ENCODE measurements around the gene LAX1. TPM values are rescaled to one million over a fixed set of nuclear protein-coding genes. Genes with fewer than 3 reads are reported as not detected.

LAX1 gene
- polyA plus RNA-seq, 2 of the 4 experiments (the other 2 are of a cell fraction) = not detected

- Histone ChIP-seq H3K27ac (no peak overlapping the region), H3K4me1 (no peaks in the 10 kb centered on the region), H3K4me2 (no peak overlapping the region), H3K4me3 (no peak overlapping the region), H3K9me3 (no peaks in the 10 kb centered on the region)
- CTCF ChIA-PET = no interaction called here
- 92% methylated on average over 1 of the region's 1 CpG for WGBS (ENCODE audit: missing lambda C conversion rate)
- POLR2A ChIA-PET = no interaction called here
- FAIRE-seq = no peak
- no peak for DNase-seq (ENCODE audit: low read depth in 1 of 2, low spot score in 1 of 2)
- no peak for ATAC-seq
- TF ChIP-seq RFX5 (IDR thresholded peaks at IDR 0.05) = no peak
Measured at GRCh38 chr1:203763505-203763904, 1.5 kb upstream of the LAX1 start.

GRCh38 chr1:203764105-203765028 is 616 bp upstream of the LAX1 start:
- no peak for FAIRE-seq
- ChIA-PET CTCF (interaction anchor here (0.7 to 1.8 kb wide), 5 partner anchors 12 to 631 kb away, joined by 3 to 7 read pairs (median 3); no protein-coding TSS in a partner anchor), POLR2A (no interaction called here)
- TF ChIP-seq KDM5A (IDR thresholded peaks at IDR 0.05) (no peak), ESRRA (IDR thresholded peaks at IDR 0.05; ENCODE audit: borderline replicate concordance, low read length) (no peak), USF2 (IDR thresholded peaks at IDR 0.05) (no peak), JUN (IDR thresholded peaks at IDR 0.05) (no peak), RAD21 (conservative IDR thresholded peaks at IDR 0.05 in 1 of 2, IDR thresholded peaks at IDR 0.05 in 1 of 2) (no peak), ZC3H11A (IDR thresholded peaks at IDR 0.05) (no peak), CHD2 (IDR thresholded peaks at IDR 0.05; ENCODE audit: low read length, partially characterized antibody) (no peak), KDM1A (IDR thresholded peaks at IDR 0.05; ENCODE audit: low read depth) (no peak), HES2 (IDR thresholded peaks at IDR 0.05) (no peak), FOSB (CRISPR knock-in tag; IDR thresholded peaks at IDR 0.05) (no peak), MAZ (IDR thresholded peaks at IDR 0.05; ENCODE audit: borderline replicate concordance, low read depth, low read length) (no peak), FOSL2 (IDR thresholded peaks at IDR 0.05) (no peak), FOSL2 (CRISPR knock-in tag; IDR thresholded peaks at IDR 0.05) (no peak), NPAS2 (CRISPR knock-in tag; IDR thresholded peaks at IDR 0.05; ENCODE audit: borderline replicate concordance) (no peak), E2F6 (IDR thresholded peaks at IDR 0.05; ENCODE audit: borderline replicate concordance, low read depth) (no peak), ZSCAN20 (CRISPR knock-in tag; IDR thresholded peaks at IDR 0.05) (no peak), EHMT2 (IDR thresholded peaks at IDR 0.05; ENCODE audit: low read depth) (no peak)
- peak in 1 of 2 experiments; percentile 39; a peak in 3 of 6 replicates for ATAC-seq
- WGBS (ENCODE audit: missing lambda C conversion rate) = 41% methylated on average over 3 of the region's 3 CpGs
- Histone ChIP-seq H3K4me1 (peaks cover 5% of the 10 kb centered on the region; the same call in 2 of the 3 replicates), H3K9me3 (no peaks in the 10 kb centered on the region), H3K4me2 (no peak overlapping the region), H3K4me3 (no peak overlapping the region), H3K27ac (no peak overlapping the region)
- no peak for DNase-seq (ENCODE audit: low read depth in 1 of 2, low spot score in 1 of 2)

- H3K4me1 ChIP-seq = peaks cover 9% of the 10 kb centered on the region; the same call in 2 of the 3 replicates
- no peak overlapping the region for H3K27ac ChIP-seq
- H3K4me3 ChIP-seq = no peak overlapping the region
- ChIA-PET POLR2A (no interaction called here), CTCF (interaction anchor here (1.9 kb wide), 1 partner anchor 9 kb away, joined by 4 read pairs; no protein-coding TSS in a partner anchor)
- TF ChIP-seq FOXS1 (CRISPR knock-in tag; IDR thresholded peaks at IDR 0.05) (no peak), RAD21 (conservative IDR thresholded peaks at IDR 0.05 in 1 of 2, IDR thresholded peaks at IDR 0.05 in 1 of 2) (no peak), E2F6 (IDR thresholded peaks at IDR 0.05; ENCODE audit: borderline replicate concordance, low read depth) (no peak), FOSB (CRISPR knock-in tag; IDR thresholded peaks at IDR 0.05) (no peak), SREBF2 (IDR thresholded peaks at IDR 0.05) (no peak), KDM1A (IDR thresholded peaks at IDR 0.05; ENCODE audit: low read depth) (no peak), ZFP36 (IDR thresholded peaks at IDR 0.05; ENCODE audit: borderline replicate concordance, partially characterized antibody) (no peak), HOXB5 (CRISPR knock-in tag; IDR thresholded peaks at IDR 0.05) (no peak), CBX8 (IDR thresholded peaks at IDR 0.05) (no peak), RARB (CRISPR knock-in tag; IDR thresholded peaks at IDR 0.05) (no peak), HEYL (CRISPR knock-in tag; IDR thresholded peaks at IDR 0.05) (no peak), BHLHE40 (IDR thresholded peaks at IDR 0.05; ENCODE audit: low read depth, low read length) (no peak), HES2 (IDR thresholded peaks at IDR 0.05) (no peak), BCL3 (IDR thresholded peaks at IDR 0.05) (no peak), RFX5 (IDR thresholded peaks at IDR 0.05) (no peak), USF2 (IDR thresholded peaks at IDR 0.05) (no peak), JUN (IDR thresholded peaks at IDR 0.05) (no peak), FOSL2 (IDR thresholded peaks at IDR 0.05) (no peak), FOSL2 (CRISPR knock-in tag; IDR thresholded peaks at IDR 0.05) (no peak), ZSCAN20 (CRISPR knock-in tag; IDR thresholded peaks at IDR 0.05) (no peak), NR3C1 (IDR thresholded peaks at IDR 0.05) (no peak)
- no peak for ATAC-seq
- no peak for DNase-seq (ENCODE audit: low read depth in 1 of 2, low spot score in 1 of 2)
- WGBS (ENCODE audit: missing lambda C conversion rate) = 72% methylated on average over 6 of the region's 6 CpGs
- H3K4me2 ChIP-seq = no peak overlapping the region
- no peak for FAIRE-seq
- H3K9me3 ChIP-seq = no peaks in the 10 kb centered on the region
Measured at GRCh38 chr1:203768256-203768655, 3.3 kb downstream of the LAX1 start.
